Osteoblast (primary cell): ENCODE measurements around the gene SETX. TPM values are rescaled to one million over a fixed set of nuclear protein-coding genes. Genes with fewer than 3 reads are reported as not detected.
"Not testable (repeated sequence)": the region's sequence is repeated elsewhere in the genome, so short reads cannot be mapped to it uniquely, and the experiment has no call there.

Source experiments
- DNase-seq: peaks from one replicate; pipeline ENCODE4 v3.0.0; 2011; ENCODE audit warnings: low spot score, mixed read lengths; ENCODE audit not compliant: insufficient read length; ENCODE audit errors: missing footprints
- H2AFZ ChIP-seq: 2 replicates; pipeline ENCODE4 v1.6.0; 2011; ENCODE audit warnings: mild to moderate bottlenecking, low read length
- H3K27ac ChIP-seq: 2 replicates; pipeline ENCODE4 v1.5.1; 2011; ENCODE audit warnings: mild to moderate bottlenecking, low read depth, low read length, moderate library complexity
- H3K27me3 ChIP-seq: 2 replicates; pipeline ENCODE4 v1.6.0; 2012; ENCODE audit warnings: mild to moderate bottlenecking, control low read depth, inconsistent platforms, low read length, moderate library complexity; ENCODE audit not compliant: insufficient read depth
- H3K36me3 ChIP-seq: 2 replicates; pipeline ENCODE4 v1.5.1; 2011; ENCODE audit warnings: mild to moderate bottlenecking, low read length, control low read depth, moderate library complexity; ENCODE audit not compliant: insufficient read depth
- H3K4me1 ChIP-seq: 2 replicates; pipeline ENCODE4 v1.5.1; 2011; ENCODE audit warnings: mild to moderate bottlenecking, low read length, control low read depth, moderate library complexity; ENCODE audit not compliant: insufficient read depth
- H3K4me2 ChIP-seq: 2 replicates; pipeline ENCODE4 v1.6.0; 2011; ENCODE audit warnings: mild to moderate bottlenecking, low read length; ENCODE audit not compliant: insufficient read depth
- H3K4me3 ChIP-seq: fragments of 200-600 bp; sonication (generic); 3 replicates; pipeline ENCODE4 v1.5.1; 2012; ENCODE audit warnings: mild to moderate bottlenecking, low read length, inconsistent platforms; ENCODE audit not compliant: insufficient read depth
- H3K79me2 ChIP-seq: 2 replicates; pipeline ENCODE4 v1.6.0; 2012; ENCODE audit warnings: mild to moderate bottlenecking, low read length, control low read depth, inconsistent platforms; ENCODE audit not compliant: insufficient read depth
- H3K9me3 ChIP-seq: 2 replicates; pipeline ENCODE4 v1.5.1; 2011; ENCODE audit warnings: low read depth, low read length, control low read depth
- H4K20me1 ChIP-seq: 2 replicates; pipeline ENCODE4 v1.6.0; 2012; ENCODE audit warnings: mild to moderate bottlenecking, low read length, control low read depth; ENCODE audit not compliant: insufficient read depth
- CTCF ChIP-seq: IDR thresholded peaks from 2 replicates; pipeline ENCODE4 v1.5.1; 2011; ENCODE audit warnings: mild to moderate bottlenecking, low read depth, low read length, moderate library complexity; ENCODE audit errors: extremely low read depth
- total RNA-seq: library from RNA; depleted of rRNA; stranded (reverse); fragments of >200 nt; gene quantifications from 2 replicates; pipeline ENCODE4 v1.2.3, GENCODE V29; 2012

SETX gene
- total RNA-seq, 1 donor = 89.0 TPM

- Histone ChIP-seq H3K4me2 (no peak overlapping the region), H3K4me3 (no peak overlapping the region), H2AFZ (no peak overlapping the region), H3K27ac (no peak overlapping the region), H3K9me3 (no peaks in the 10 kb centered on the region), H3K36me3 (peaks cover 86% of the 10 kb centered on the region), H3K79me2 (peaks cover 12% of the 10 kb centered on the region), H3K27me3 (no peaks in the 10 kb centered on the region), H4K20me1 (peaks cover 23% of the 10 kb centered on the region), H3K4me1 (peaks cover 17% of the 10 kb centered on the region)
- no peak for TF ChIP-seq CTCF
- no peak for DNase-seq
Observed at GRCh38 chr9:132283165-132283564, 71.6 kb downstream of the SETX start.

GRCh38 chr9:132274861-132275260 lies 79.9 kb downstream of the SETX start:
- H3K4me3 ChIP-seq = no peak overlapping the region
- no peaks in the 10 kb centered on the region for H3K79me2 ChIP-seq
- H3K36me3 ChIP-seq = peaks cover 89% of the 10 kb centered on the region

DNA sequence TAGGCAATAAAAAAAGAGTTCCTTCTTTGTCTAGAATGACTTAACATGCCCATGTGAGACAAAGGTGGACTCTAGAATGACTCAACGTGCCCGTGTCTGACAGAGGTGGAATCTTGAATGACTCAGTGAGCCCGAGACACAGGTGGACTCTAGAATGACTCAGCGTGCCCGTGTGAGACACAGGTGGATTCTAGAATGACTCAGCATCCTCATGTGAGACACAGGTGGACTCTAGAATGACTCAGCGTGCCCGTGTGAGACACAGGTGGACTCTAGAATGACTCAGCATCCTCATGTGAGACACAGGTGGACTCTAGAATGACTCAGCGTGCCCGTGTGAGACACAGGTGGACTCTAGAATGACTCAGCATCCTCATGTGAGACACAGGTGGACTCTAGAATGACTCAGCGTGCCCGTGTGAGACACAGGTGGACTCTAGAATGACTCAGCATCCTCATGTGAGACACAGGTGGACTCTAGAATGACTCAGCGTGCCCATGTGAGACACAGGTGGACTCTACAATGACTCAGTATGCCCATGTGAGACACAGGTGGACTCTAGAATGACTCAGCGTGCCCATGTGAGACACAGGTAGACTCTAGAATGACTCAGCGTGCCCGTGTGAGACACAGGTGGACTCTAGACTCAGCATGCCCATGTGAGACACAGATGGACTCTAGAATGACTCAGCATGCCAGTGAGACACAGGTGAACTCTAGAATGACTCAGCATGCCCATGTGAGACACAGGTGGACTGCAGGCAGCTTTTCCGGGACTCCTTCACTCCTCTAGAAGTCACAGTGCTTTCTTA lies 84.9 kb downstream of the SETX start:
- H3K36me3 ChIP-seq = peaks cover 78% of the 10 kb centered on the region
- not testable (repeated sequence) for H3K79me2 ChIP-seq, DNase-seq, H3K27ac ChIP-seq, H3K4me2 ChIP-seq, H3K4me1 ChIP-seq, H2AFZ ChIP-seq, H4K20me1 ChIP-seq, H3K9me3 ChIP-seq, H3K4me3 ChIP-seq, H3K27me3 ChIP-seq

More at GRCh38 chr9:132274861-132275260, 79.9 kb downstream of the SETX start:
- no peak overlapping the region for H2AFZ ChIP-seq
- H3K27me3 ChIP-seq = no peaks in the 10 kb centered on the region
- no peaks in the 10 kb centered on the region for H3K4me1 ChIP-seq
- no peaks in the 10 kb centered on the region for H4K20me1 ChIP-seq
- no peaks in the 10 kb centered on the region for H3K9me3 ChIP-seq
- no peak for DNase-seq
- H3K27ac ChIP-seq = no peak overlapping the region
- no peak for TF ChIP-seq CTCF
- H3K4me2 ChIP-seq = no peak overlapping the region

DNA sequence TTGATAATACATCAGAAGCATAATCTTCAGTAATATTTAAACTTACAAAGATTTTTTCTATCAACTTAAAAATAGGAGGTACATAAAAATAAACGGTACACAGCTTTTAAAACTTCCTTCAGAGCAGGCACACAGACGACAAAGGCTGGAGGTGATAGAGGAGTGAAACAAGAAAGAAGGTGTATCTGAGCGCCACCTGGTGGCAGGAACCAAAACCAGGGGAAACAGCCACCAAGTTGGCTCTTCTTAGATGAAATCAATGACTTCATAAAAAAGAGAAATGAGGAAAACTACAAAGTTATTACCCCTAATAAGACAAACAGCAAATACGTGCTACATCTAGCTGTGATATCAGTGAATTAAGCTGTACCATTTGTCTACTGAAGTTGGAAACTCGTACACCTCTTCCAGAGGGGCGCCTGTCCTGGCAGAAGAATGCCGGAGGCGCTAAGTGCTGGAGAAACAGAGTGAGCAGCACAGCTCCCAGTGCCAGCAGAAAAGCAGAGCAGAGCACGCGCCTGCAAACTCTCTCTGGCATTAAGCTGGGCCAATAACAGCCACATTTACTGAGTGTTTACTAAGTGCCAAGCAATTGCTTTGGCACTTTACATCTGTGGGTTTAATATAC lies 85.9 kb downstream of the SETX start:
- no peaks in the 10 kb centered on the region for H3K4me1 ChIP-seq
- peaks cover 13% of the 10 kb centered on the region for H4K20me1 ChIP-seq
- peaks cover 77% of the 10 kb centered on the region for H3K36me3 ChIP-seq
- no peak for DNase-seq
- H3K4me3 ChIP-seq = no peak overlapping the region
- H3K27me3 ChIP-seq = no peaks in the 10 kb centered on the region
- peak; percentile 97 for TF ChIP-seq CTCF
- H3K4me2 ChIP-seq = no peak overlapping the region
- H3K79me2 ChIP-seq = no peaks in the 10 kb centered on the region
- H2AFZ ChIP-seq = no peak overlapping the region
- H3K27ac ChIP-seq = no peak overlapping the region
- no peaks in the 10 kb centered on the region for H3K9me3 ChIP-seq
